OCI-LY7 (cell line): ENCODE data around the gene USP6NL. TPM values are rescaled to one million over a fixed set of nuclear protein-coding genes. Genes with fewer than 3 reads are reported as not detected.
A peak's percentile ranks its signal among the peaks of the same experiment; 100 is the strongest.

Source experiments
- BruUV-seq: library from RNA; stranded (reverse); fragments of 400-500 nt; replicated peaks from 2 replicates; lab custom pipeline; 2021; lab: Mats Ljungman, UMichigan
- CTCF ChIA-PET: fragments of 300-600 bp; sonication (Branson Sonifier 250); formaldehyde crosslinking; loops from one replicate; lab custom pipeline; 2022; ENCODE audit warnings: antibody characterized with exemption; ENCODE audit not compliant: unreplicated experiment; lab: Charles Lee
- POLR2A ChIA-PET: fragments of 300-600 bp; sonication (Branson Sonifier 250); formaldehyde crosslinking; loops from one replicate; lab custom pipeline; 2022; ENCODE audit warnings: antibody characterized with exemption; lab: Charles Lee
- DNase-seq: peaks from one replicate; pipeline ENCODE4 v3.0.0-alpha.2; 2015; ENCODE audit warnings: low spot score
- H2AFZ ChIP-seq: fragments of 200-600 bp; sonication (generic), shearing (Covaris generic); 2 replicates; pipeline ENCODE4 v1.6.1; 2014; ENCODE audit warnings: mild to moderate bottlenecking, antibody characterized with exemption, low read length, moderate library complexity
- H3K27ac ChIP-seq: fragments of 200-600 bp; sonication (generic); 2 replicates; pipeline ENCODE4 v1.5.1; 2014; ENCODE audit warnings: mixed run types, low read depth, mild to moderate bottlenecking, moderate library complexity, low read length, inconsistent platforms; ENCODE audit not compliant: poor library complexity, severe bottlenecking
- H3K36me3 ChIP-seq: fragments of 200-600 bp; sonication (generic); 2 replicates; pipeline ENCODE4 v1.6.1; 2014; ENCODE audit warnings: mild to moderate bottlenecking, antibody characterized with exemption, low read length, moderate library complexity, mixed read lengths; ENCODE audit not compliant: insufficient read depth
- H3K4me1 ChIP-seq: fragments of 200-600 bp; sonication (generic); 2 replicates; pipeline ENCODE4 v1.5.1; 2014; ENCODE audit warnings: mild to moderate bottlenecking, low read length; ENCODE audit not compliant: insufficient read depth, poor library complexity, severe bottlenecking
- H3K4me2 ChIP-seq: fragments of 200-600 bp; sonication (generic); 2 replicates; pipeline ENCODE4 v1.6.1; 2014; ENCODE audit warnings: mild to moderate bottlenecking, low read length
- H3K4me3 ChIP-seq: fragments of 200-600 bp; sonication (generic); 2 replicates; pipeline ENCODE4 v1.5.1; 2014; ENCODE audit warnings: mild to moderate bottlenecking, low read depth, low read length; ENCODE audit not compliant: poor library complexity, severe bottlenecking
- H3K79me2 ChIP-seq: fragments of 200-600 bp; sonication (generic); 2 replicates; pipeline ENCODE4 v1.6.1; 2016; ENCODE audit warnings: low read depth, mild to moderate bottlenecking, low read length, moderate library complexity, mixed read lengths; ENCODE audit not compliant: insufficient read depth
- H3K9me2 ChIP-seq: fragments of 200-600 bp; sonication (generic); 2 replicates; pipeline ENCODE4 v1.6.1; 2016; ENCODE audit warnings: mild to moderate bottlenecking, low read length, mixed read lengths; ENCODE audit not compliant: insufficient read depth
- H3K9me3 ChIP-seq: fragments of 200-600 bp; sonication (generic); 2 replicates; pipeline ENCODE4 v1.6.1; 2014; ENCODE audit warnings: mild to moderate bottlenecking, mixed run types, low read length, mixed read lengths
- H4K20me1 ChIP-seq: fragments of 200-600 bp; sonication (generic); 2 replicates; pipeline ENCODE4 v1.6.1; 2014; ENCODE audit warnings: mild to moderate bottlenecking, antibody characterized with exemption, low read length, moderate library complexity, mixed read lengths; ENCODE audit not compliant: insufficient read depth
- CTCF ChIP-seq: fragments of 200-600 bp; sonication (generic); conservative IDR thresholded peaks from 2 replicates; pipeline ENCODE4 v1.5.1; 2014; ENCODE audit warnings: mild to moderate bottlenecking, antibody characterized with exemption, low read length, moderate library complexity, mixed read lengths
- EZH2phosphoT487 ChIP-seq: fragments of 200-600 bp; sonication (generic); IDR thresholded peaks from 2 replicates; pipeline ENCODE4 v1.6.1; 2018; ENCODE audit warnings: low read depth, borderline replicate concordance, mild to moderate bottlenecking, mixed run types, antibody characterized with exemption, low read length, moderate library complexity, mixed read lengths
- intact Hi-C: fragments of 100-400 bp; cut with micrococcal nuclease; formaldehyde crosslinking; loops from one replicate; pipeline ENCODE4 v1.10.0; 2022; ENCODE audit not compliant: unreplicated experiment
- total RNA-seq, 2 experiments: library from RNA; depleted of rRNA in 1 of 2; stranded (reverse); fragments of >200 nt in 1 of 2; shearing (Covaris generic) in 1 of 2; gene quantifications; 2 replicates each; pipeline ENCODE4 v1.2.3, GENCODE V29; 2014 to 2022

Gene USP6NL
- total RNA-seq, 2 experiments from 2014 or later, result 41.7 to 59.7 TPM

- Histone ChIP-seq H3K27ac (no peak overlapping the region), H3K9me2 (no peaks in the 10 kb centered on the region), H2AFZ (no peak overlapping the region), H3K79me2 (no peaks in the 10 kb centered on the region), H3K4me1 (peaks cover 28% of the 10 kb centered on the region), H3K4me2 (no peak overlapping the region), H3K4me3 (no peak overlapping the region), H3K9me3 (peaks cover 4% of the 10 kb centered on the region; the same call in 1 of the 2 replicates), H3K36me3 (no peaks in the 10 kb centered on the region; the same call in 1 of the 2 replicates), H4K20me1 (no peaks in the 10 kb centered on the region)
- POLR2A ChIA-PET, result interaction anchor here (0.6 to 0.9 kb wide), 2 partner anchors 14 to 54 kb away, joined by 3 to 4 read pairs; no protein-coding TSS in a partner anchor
- no peak for DNase-seq
- TF ChIP-seq EZH2phosphoT487, result no peak
- TF ChIP-seq CTCF, result no peak
- BruUV-seq, result no TSS peak
- CTCF ChIA-PET, result no interaction called here
- intact Hi-C loops, result no loop called here
These were observed 14.6 kb upstream of the USP6NL start for GRCh38 chr10:11626071-11626470.

- peaks cover 4% of the 10 kb centered on the region; the same call in 1 of the 2 replicates for H3K9me3 ChIP-seq
- peak; percentile 75 for DNase-seq
- BruUV-seq, result no TSS peak
- ChIA-PET POLR2A (interaction anchor here (0.7 to 1.0 kb wide), 3 partner anchors 13 to 127 kb away, joined by 3 to 4 read pairs (median 3); partner anchors contain the start of gene USP6NL), CTCF (no interaction called here)
- peaks cover 26% of the 10 kb centered on the region for H3K4me1 ChIP-seq
- TF ChIP-seq EZH2phosphoT487 (no peak), CTCF (no peak)
- no peaks in the 10 kb centered on the region for H3K79me2 ChIP-seq
- H3K27ac ChIP-seq, result peak overlapping the region; percentile 11
- no peaks in the 10 kb centered on the region; the same call in 1 of the 2 replicates for H3K36me3 ChIP-seq
- no peaks in the 10 kb centered on the region for H3K9me2 ChIP-seq
- H3K4me3 ChIP-seq, result peak overlapping the region; percentile 29
- intact Hi-C loops, result no loop called here
- H2AFZ ChIP-seq, result peak overlapping the region; percentile 12; the same call in 1 of the 2 replicates
- H4K20me1 ChIP-seq, result no peaks in the 10 kb centered on the region
- H3K4me2 ChIP-seq, result peak overlapping the region; percentile 59
These were observed 13.7 kb upstream of the USP6NL start for GRCh38 chr10:11625019-11625735.

DNA sequence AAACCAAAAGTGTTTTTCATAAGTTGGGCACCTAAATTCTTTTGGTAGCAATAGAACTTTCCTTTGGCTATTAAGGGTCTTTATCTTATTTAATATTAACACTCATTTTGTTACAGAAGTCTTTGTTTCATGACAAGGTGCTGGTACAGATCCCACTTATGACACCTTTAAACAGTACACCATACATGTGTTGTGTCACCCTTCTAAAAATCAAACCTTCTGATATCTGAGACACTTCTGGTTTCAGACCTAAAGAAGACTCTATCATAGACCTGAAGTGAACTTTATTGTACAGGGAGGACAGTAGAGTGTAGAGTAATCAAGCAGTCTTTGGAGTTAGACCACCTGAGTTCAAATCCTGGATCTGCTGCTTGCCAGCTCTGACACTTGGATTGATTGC lies 5.8 kb upstream of the USP6NL start:
- no peaks in the 10 kb centered on the region for H3K9me2 ChIP-seq
- TF ChIP-seq EZH2phosphoT487 (no peak), CTCF (no peak)
- peaks cover 12% of the 10 kb centered on the region for H3K4me1 ChIP-seq
- no peak overlapping the region for H3K4me2 ChIP-seq
- ChIA-PET CTCF (no interaction called here), POLR2A (no interaction called here)
- H3K27ac ChIP-seq, result no peak overlapping the region
- no peak overlapping the region for H2AFZ ChIP-seq
- H3K36me3 ChIP-seq, result peaks cover 10% of the 10 kb centered on the region
- BruUV-seq, result no TSS peak
- H4K20me1 ChIP-seq, result no peaks in the 10 kb centered on the region
- H3K9me3 ChIP-seq, result peaks cover 20% of the 10 kb centered on the region
- intact Hi-C loops, result no loop called here
- peaks cover 1% of the 10 kb centered on the region; the same call in 1 of the 2 replicates for H3K79me2 ChIP-seq
- H3K4me3 ChIP-seq, result no peak overlapping the region
- DNase-seq, result peak; percentile 31
